Measurements from ENCODE around the gene CYP2C18. TPM values are rescaled to one million over a fixed set of nuclear protein-coding genes. Genes with fewer than 3 reads are reported as not detected.

The CYP2C18 gene
- total and polyA plus RNA-seq, 8 donors, result 0.11 to 1.3 (median 0.29) TPM

GRCh38 chr10:94738588-94738987 is 55.1 kb downstream of the CYP2C18 start:
- no peak overlapping the region for H3K27ac ChIP-seq
- FAIRE-seq, result no peak

GRCh38 chr10:94747137-94747536 is 63.6 kb downstream of the CYP2C18 start:
- intact Hi-C loops (cut with DNase I), result no loop called here
- ATAC-seq, result no peak
- Histone ChIP-seq H3K4me1 (no peaks in the 10 kb centered on the region), H3K27me3 (no peaks in the 10 kb centered on the region), H3K36me3 (no peaks in the 10 kb centered on the region), H3K9me3 (no peaks in the 10 kb centered on the region), H3K4me3 (no peak overlapping the region), H3K27ac (no peak overlapping the region)
- FAIRE-seq, result no peak
- no peak for TF ChIP-seq CTCF (IDR thresholded peaks at IDR 0.05)
- DNase-seq, result no peak
- WGBS, 2 donors, result 86 to 87% methylated on average over 2 of the region's 2 CpGs

More at GRCh38 chr10:94738588-94738987, 55.1 kb downstream of the CYP2C18 start:
- intact Hi-C loops (cut with DNase I), result no loop called here
- TF ChIP-seq CTCF (IDR thresholded peaks at IDR 0.05), result no peak
- Histone ChIP-seq H3K4me1 (no peaks in the 10 kb centered on the region), H3K9me3 (no peaks in the 10 kb centered on the region), H3K36me3 (no peaks in the 10 kb centered on the region), H3K4me3 (no peak overlapping the region), H3K27me3 (no peaks in the 10 kb centered on the region)
- ATAC-seq (no peak), DNase-seq (no peak)
- WGBS, 2 donors, result 63 to 66% methylated on average over 2 of the region's 2 CpGs

GRCh38 chr10:94747838-94748237 is 64.3 kb downstream of the CYP2C18 start:
- no peak for TF ChIP-seq CTCF (IDR thresholded peaks at IDR 0.05)
- intact Hi-C loops (cut with DNase I), result no loop called here
- no peak overlapping the region for H3K4me3 ChIP-seq
- H3K27ac ChIP-seq, result no peak overlapping the region
- WGBS, 2 donors, result 8 to 9% methylated on average over 4 of the region's 4 CpGs
- H3K9me3 ChIP-seq, result no peaks in the 10 kb centered on the region
- no peak for DNase-seq
- ATAC-seq, result peak; percentile 55 to 74 (median 64)
- no peaks in the 10 kb centered on the region for H3K4me1 ChIP-seq
- FAIRE-seq, result no peak
- H3K36me3 ChIP-seq, result no peaks in the 10 kb centered on the region
- H3K27me3 ChIP-seq, result no peaks in the 10 kb centered on the region

- 62% methylated on average over 2 of the region's 2 CpGs for WGBS, 2 donors
- intact Hi-C loops (cut with DNase I), result no loop called here
- ATAC-seq (no peak), FAIRE-seq (no peak), DNase-seq (peak in 1 of 6 donors; percentile 19)
- Histone ChIP-seq H3K9me3 (no peaks in the 10 kb centered on the region), H3K36me3 (no peaks in the 10 kb centered on the region), H3K4me1 (no peaks in the 10 kb centered on the region), H3K4me3 (no peak overlapping the region), H3K27ac (no peak overlapping the region), H3K27me3 (no peaks in the 10 kb centered on the region)
- no peak for TF ChIP-seq CTCF (IDR thresholded peaks at IDR 0.05)
These were observed 74.4 kb downstream of the CYP2C18 start for GRCh38 chr10:94757916-94758315.

GRCh38 chr10:94760586-94761178 is 77.2 kb downstream of the CYP2C18 start:
- no peak overlapping the region for H3K27ac ChIP-seq
- H3K4me3 ChIP-seq, result no peak overlapping the region
- DNase-seq (no peak), ATAC-seq (no peak), FAIRE-seq (no peak)
- TF ChIP-seq CTCF (IDR thresholded peaks at IDR 0.05), result no peak
- WGBS, 2 donors, result 40 to 53% methylated on average over 2 of the region's 2 CpGs
- intact Hi-C loops (cut with DNase I), result no loop called here
- H3K9me3 ChIP-seq, result no peaks in the 10 kb centered on the region
- no peaks in the 10 kb centered on the region for H3K36me3 ChIP-seq
- no peaks in the 10 kb centered on the region for H3K27me3 ChIP-seq
- no peaks in the 10 kb centered on the region for H3K4me1 ChIP-seq
